SJCRH30 (cell line): ENCODE results near the gene PRKG1. TPM values are rescaled to one million over a fixed set of nuclear protein-coding genes. Genes with fewer than 3 reads are reported as not detected.
"Not testable (repeated sequence)": the region's sequence is repeated elsewhere in the genome, so short reads cannot be mapped to it uniquely, and the experiment has no call there.

ENCODE experiments used
- DNase-seq, 2 experiments: peaks; one replicate each; pipeline ENCODE4 v3.0.0-alpha.2; 2015 to 2020
- H3K27ac ChIP-seq: fragments of 250-450 bp; sonication (Bioruptor Pico); 2 replicates; pipeline ENCODE4 v1.5.1; 2020; ENCODE audit warnings: mild to moderate bottlenecking, moderate library complexity
- H3K27me3 ChIP-seq: fragments of 250-450 bp; sonication (Bioruptor Pico); 2 replicates; pipeline ENCODE4 v1.5.1; 2020; ENCODE audit warnings: mild to moderate bottlenecking, moderate library complexity
- H3K36me3 ChIP-seq: fragments of 250-450 bp; sonication (Bioruptor Pico); 2 replicates; pipeline ENCODE4 v1.5.1; 2020; ENCODE audit warnings: mild to moderate bottlenecking, moderate library complexity
- H3K4me1 ChIP-seq: fragments of 250-450 bp; sonication (Bioruptor Pico); 2 replicates; pipeline ENCODE4 v1.5.1; 2020; ENCODE audit warnings: mild to moderate bottlenecking, moderate library complexity
- H3K4me3 ChIP-seq: fragments of 250-450 bp; sonication (Bioruptor Pico); 2 replicates; pipeline ENCODE4 v1.5.1; 2020; ENCODE audit warnings: mild to moderate bottlenecking, moderate library complexity
- H3K9me3 ChIP-seq: fragments of 250-450 bp; sonication (Bioruptor Pico); replicated peaks from 2 replicates; pipeline ENCODE4 v1.5.1; 2020; ENCODE audit warnings: mild to moderate bottlenecking, moderate library complexity
- total RNA-seq: library from RNA; depleted of rRNA; stranded (reverse); fragments of >200 nt; shearing (Covaris generic); gene quantifications from 2 replicates; pipeline ENCODE4 v1.2.3, GENCODE V29; 2014

Gene PRKG1
- total RNA-seq, 1 experiment from 2014 or later, result 3.0 TPM

DNA sequence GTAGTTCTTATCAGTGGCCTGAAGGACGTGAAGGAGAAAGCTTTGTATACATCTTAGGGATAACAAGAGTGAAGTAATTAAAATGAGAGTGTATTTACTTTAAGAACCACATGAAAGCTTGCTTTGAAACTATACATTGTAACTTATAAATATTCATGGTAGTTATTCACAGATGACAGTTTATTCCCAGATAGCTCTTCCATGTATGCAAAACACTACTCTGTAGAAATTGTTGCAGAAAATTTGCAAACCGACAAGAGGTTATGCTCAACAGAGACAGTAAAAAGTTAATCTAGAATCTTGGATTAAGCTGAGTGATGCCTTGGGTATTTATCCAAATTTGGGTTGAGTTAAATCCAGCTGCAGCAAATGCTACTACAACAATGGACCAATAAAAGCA, 301.5 kb downstream of the PRKG1 start:
- Histone ChIP-seq H3K4me1 (no peaks in the 10 kb centered on the region), H3K9me3 (no peaks in the 10 kb centered on the region), H3K27ac (no peak overlapping the region), H3K4me3 (no peak overlapping the region), H3K36me3 (no peaks in the 10 kb centered on the region), H3K27me3 (no peaks in the 10 kb centered on the region)
- no peak for DNase-seq

DNA sequence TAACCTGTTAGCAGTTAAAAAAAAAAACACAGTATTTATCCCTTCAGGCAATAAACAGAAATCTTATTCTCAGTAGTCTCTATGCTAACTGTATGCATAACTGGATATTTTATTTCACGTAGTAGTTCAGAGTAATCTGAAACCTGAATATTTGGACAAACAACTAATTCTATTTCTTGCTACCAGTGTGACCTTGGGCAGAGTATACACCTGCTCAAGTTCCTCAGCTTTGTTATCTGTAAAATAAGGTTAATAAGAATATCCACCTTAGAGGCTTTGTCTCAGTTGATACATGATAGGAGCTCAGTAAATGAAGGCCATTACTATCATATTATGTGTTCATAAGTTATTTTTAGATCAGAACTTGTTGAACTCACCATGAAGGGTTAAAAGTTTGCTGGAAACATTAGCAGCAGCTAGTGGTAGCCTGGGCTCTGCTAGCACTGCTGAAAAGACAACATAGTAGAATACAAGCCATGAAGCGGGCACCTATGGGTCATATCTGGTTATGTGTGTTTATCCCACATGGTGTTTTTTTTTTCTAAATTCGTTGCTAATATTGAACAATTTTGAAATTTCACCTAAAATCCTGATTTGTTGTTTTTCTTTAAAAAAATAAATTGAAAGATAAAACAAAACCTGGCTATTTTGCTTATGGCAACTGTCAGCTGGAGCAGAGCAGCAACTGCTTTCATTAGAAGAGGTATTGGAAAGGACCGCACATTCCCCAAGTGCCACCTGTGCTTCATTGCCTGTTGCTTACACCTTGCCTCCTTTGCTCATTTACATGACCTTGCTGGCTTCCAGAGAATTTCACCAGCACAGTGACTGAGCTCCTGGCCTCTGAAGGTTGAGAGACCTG, 303.0 kb downstream of the PRKG1 start:
- DNase-seq, result no peak
- no peaks in the 10 kb centered on the region for H3K27me3 ChIP-seq
- no peaks in the 10 kb centered on the region for H3K9me3 ChIP-seq
- H3K4me3 ChIP-seq, result no peak overlapping the region
- no peak overlapping the region for H3K27ac ChIP-seq
- H3K4me1 ChIP-seq, result no peaks in the 10 kb centered on the region
- no peaks in the 10 kb centered on the region for H3K36me3 ChIP-seq

DNA sequence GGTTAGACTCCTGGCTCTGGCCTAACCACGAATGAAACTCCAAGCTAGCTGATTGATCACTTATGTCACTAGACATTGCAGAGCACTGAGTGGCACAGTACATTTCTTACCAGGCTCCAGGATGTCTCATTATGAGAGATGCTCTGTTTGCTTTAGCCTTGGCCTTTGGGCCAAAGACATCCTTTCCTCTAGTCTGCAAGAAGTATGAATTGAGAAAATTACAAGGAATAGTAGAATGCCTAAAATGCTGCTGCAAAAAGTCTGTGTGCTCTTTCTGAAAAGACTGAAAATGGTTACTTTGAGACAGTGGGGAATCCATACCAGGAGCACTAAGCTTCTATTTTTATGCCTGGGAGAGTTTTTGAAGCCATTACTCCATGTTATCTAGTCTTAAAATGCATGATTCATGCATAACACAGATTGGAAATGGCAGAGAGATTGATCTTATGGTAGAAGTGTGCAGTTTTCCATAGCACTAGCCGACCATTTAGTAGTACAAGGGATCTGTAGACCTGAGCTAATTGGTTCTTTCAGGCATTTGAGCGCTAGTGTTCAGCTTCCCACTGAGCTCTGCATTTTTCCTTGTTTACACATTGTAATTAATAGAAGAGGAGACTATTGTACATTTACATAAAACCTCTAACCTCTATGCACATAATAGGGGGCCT, 303.8 kb downstream of the PRKG1 start:
- Histone ChIP-seq H3K36me3 (no peaks in the 10 kb centered on the region), H3K4me1 (no peaks in the 10 kb centered on the region), H3K27ac (no peak overlapping the region), H3K4me3 (no peak overlapping the region), H3K9me3 (no peaks in the 10 kb centered on the region), H3K27me3 (no peaks in the 10 kb centered on the region)
- DNase-seq, result no peak

DNA sequence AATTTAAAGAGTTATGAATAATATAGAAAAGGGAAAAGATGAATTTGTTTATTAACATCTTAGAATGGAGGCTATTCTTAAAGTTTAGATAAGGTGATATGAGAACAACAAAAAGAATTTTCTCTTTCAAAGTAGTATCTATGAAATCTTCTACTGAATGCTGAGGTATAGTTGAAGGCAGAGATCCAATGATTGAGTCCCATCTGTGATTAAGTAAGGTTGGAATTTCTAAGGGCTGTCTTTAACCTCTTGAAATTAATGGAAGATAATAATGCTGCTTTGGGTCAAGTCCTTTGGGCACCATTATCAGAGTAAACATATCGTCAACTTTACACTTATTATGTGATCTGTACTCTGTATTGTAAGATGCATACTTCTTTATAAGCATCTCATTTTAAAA, 307.9 kb downstream of the PRKG1 start:
- no peak overlapping the region for H3K4me3 ChIP-seq
- H3K27ac ChIP-seq, result no peak overlapping the region
- DNase-seq, result no peak
- H3K9me3 ChIP-seq, result no peaks in the 10 kb centered on the region
- H3K27me3 ChIP-seq, result no peaks in the 10 kb centered on the region
- H3K36me3 ChIP-seq, result no peaks in the 10 kb centered on the region
- H3K4me1 ChIP-seq, result no peaks in the 10 kb centered on the region

DNA sequence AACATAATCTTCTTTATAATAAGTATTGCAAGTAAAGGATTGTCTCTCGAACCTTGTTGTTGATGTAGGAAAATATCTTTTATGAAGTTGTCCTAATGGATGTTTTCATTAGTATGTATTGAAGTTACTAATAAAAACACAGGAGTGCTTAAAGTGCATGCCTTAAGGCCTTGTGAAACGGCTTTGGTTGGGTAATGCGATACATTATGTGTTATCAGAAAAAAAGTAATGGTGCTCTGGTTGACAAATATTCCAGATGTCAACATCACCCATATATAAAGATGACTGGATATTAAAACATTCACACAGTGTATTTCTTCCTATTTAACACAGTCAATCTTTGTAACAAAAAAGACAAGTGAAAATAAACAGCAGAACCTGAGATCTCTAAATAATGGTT, 310.7 kb downstream of the PRKG1 start:
- Histone ChIP-seq H3K4me1 (no peaks in the 10 kb centered on the region), H3K27me3 (no peaks in the 10 kb centered on the region), H3K4me3 (no peak overlapping the region), H3K9me3 (no peaks in the 10 kb centered on the region), H3K27ac (no peak overlapping the region), H3K36me3 (no peaks in the 10 kb centered on the region)
- no peak for DNase-seq

DNA sequence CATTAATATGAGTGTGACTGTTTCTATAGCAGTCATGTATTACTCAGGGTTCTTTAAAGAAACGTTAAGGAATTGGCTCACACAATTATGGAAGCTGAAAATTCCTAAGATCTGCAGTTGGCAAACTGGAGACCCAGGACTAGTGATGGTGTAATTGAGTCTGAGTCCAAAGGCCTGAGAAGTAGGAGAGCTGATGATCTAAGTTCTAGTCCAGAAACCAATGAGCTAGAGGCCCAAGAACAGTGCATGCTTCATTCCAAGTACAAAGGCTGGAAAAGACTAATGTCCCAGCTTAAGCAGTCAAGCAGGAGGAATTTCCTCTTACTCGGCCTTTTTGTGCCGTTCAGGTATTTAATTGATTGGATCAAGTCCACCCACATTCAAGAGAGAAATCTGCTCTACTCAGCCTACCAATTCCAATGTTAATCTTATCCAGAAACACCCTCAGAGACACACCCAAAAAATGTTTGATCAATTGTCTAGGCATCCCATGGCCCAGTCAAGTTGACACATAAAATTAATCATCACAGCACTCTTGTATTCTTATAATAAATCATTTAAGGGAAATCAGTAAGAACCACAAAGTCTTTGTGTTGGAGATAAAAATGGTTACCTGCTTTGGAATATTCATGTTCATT, 312.1 kb downstream of the PRKG1 start:
- H3K4me3 ChIP-seq, result no peak overlapping the region
- H3K27me3 ChIP-seq, result no peaks in the 10 kb centered on the region
- no peak overlapping the region for H3K27ac ChIP-seq
- no peaks in the 10 kb centered on the region for H3K4me1 ChIP-seq
- no peaks in the 10 kb centered on the region for H3K9me3 ChIP-seq
- H3K36me3 ChIP-seq, result no peaks in the 10 kb centered on the region
- DNase-seq, result no peak

DNA sequence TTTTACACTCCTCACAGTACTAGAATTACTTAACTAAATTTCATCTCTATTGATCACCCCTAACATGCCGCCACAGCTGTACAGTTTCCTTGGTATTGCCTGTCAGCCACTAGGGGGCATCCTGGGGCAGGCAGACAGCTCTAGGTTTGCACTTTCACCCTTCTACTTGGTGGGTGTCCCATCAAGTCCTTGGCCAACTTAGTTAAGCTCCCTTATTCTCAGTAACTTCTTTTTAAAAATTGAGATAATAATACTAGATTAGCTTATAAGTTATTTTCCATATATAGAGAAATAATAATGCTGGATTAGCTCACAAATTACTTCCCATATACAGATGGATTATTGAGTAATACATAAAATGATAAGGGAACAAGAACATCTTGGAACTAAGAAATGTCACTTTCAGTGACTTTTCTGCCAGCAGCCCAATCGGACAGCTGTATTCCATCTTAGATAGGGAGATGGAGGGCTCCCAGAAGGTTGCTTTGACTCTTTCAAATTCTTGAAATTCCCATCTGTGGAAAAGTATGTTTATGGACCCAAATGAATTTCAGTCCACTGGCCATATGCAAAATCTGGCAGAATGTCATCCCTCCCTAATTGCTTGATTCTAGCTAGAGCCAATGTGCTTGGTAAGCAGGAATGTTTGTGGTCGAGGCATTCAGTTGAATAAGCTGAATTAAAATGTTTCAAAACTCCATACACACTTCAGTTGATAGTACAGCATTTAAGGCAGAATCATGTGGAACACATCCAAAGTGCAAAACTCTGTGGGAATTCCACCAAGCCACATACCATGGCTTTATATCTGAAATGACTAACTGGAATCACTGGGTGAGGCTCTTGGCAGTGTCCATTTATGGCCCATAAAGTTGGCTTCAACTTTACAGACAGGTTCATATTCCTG, 315.4 kb downstream of the PRKG1 start:
- Histone ChIP-seq H3K9me3 (no peaks in the 10 kb centered on the region), H3K36me3 (no peaks in the 10 kb centered on the region), H3K4me3 (no peak overlapping the region), H3K4me1 (no peaks in the 10 kb centered on the region), H3K27me3 (no peaks in the 10 kb centered on the region), H3K27ac (no peak overlapping the region)
- peak; percentile 42 to 67 for DNase-seq

DNA sequence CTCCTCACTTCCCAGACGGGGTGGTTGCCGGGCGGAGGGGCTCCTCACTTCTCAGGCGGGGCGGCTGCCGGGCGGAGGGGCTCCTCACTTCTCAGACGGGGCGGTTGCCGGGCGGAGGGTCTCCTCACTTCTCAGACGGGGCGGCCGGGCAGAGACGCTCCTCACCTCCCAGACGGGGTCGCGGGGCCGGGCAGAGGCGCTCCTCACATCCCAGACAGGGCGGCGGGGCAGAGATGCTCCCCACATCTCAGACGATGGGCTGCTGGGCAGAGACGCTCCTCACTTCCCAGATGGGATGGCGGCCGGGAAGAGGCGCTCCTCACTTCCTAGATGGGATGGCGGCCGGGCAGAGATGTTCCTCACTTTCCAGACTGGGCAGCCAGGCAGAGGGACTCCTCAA, 318.7 kb downstream of the PRKG1 start:
- H3K4me3 ChIP-seq, H3K36me3 ChIP-seq, H3K9me3 ChIP-seq, DNase-seq, H3K27me3 ChIP-seq, H3K4me1 ChIP-seq, H3K27ac ChIP-seq: not testable (repeated sequence)

DNA sequence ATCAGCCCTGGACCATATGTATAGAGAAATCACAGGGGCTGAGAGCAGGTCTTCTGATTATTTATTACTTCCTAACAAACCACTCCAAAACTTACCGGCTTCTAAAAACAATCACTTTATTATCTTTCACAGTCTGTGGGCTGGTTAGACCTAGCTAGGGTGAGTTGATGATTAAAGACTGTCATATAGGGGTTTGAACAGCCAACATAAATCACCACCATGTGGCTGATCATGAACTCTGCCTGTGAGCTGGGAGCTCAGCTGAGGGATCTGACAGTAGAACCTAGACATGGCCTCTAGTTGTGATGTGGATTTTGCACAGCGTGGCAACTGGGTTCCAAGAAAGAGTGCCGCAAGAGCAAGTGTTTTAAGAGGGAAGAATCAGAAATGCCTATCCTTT, 319.8 kb downstream of the PRKG1 start:
- Histone ChIP-seq H3K4me3 (no peak overlapping the region), H3K4me1 (no peaks in the 10 kb centered on the region), H3K36me3 (no peaks in the 10 kb centered on the region), H3K9me3 (no peaks in the 10 kb centered on the region), H3K27me3 (no peaks in the 10 kb centered on the region), H3K27ac (no peak overlapping the region)
- DNase-seq, result no peak

DNA sequence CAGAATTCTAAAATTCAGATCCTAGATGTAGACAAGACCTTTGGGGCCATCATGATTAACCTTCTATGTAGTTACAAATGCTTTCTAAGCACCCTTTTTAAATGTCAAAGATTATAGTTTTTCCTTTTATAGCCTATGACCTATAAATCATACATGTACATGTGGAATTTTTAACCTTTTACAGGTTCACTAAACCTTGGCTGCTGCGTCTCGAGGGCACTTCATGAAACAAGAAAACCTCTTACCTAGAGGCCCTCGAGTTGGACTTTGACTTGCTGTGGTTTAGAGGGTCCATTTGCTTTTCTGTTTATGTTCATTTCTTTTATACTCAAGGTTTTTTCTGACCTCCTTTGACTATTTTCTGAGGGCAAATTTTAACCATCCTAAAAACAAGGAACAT, 323.0 kb downstream of the PRKG1 start:
- Histone ChIP-seq H3K27me3 (no peaks in the 10 kb centered on the region), H3K36me3 (no peaks in the 10 kb centered on the region), H3K9me3 (no peaks in the 10 kb centered on the region), H3K4me1 (no peaks in the 10 kb centered on the region), H3K4me3 (no peak overlapping the region), H3K27ac (no peak overlapping the region)
- no peak for DNase-seq

DNA sequence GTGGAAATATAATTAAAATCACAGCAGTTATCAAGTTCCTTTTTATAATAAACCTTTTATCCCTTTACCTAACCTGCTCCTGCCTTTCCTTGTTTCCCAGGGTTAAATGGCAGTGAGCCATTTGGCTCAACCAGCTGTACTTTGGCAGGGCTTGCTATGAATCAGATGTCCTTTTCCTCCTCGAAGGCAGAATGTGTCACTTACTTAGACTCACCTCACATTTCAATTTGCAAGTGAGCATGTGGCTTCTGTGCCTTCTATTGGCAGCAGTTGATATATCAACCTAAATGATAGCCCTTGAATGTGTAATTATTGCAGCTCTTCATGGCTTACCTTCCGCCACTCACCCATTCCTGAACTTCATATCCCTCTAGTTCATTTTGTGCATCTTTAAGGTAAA, 323.4 kb downstream of the PRKG1 start:
- Histone ChIP-seq H3K4me3 (no peak overlapping the region), H3K36me3 (no peaks in the 10 kb centered on the region), H3K9me3 (no peaks in the 10 kb centered on the region), H3K27ac (no peak overlapping the region), H3K4me1 (no peaks in the 10 kb centered on the region), H3K27me3 (no peaks in the 10 kb centered on the region)
- no peak for DNase-seq

DNA sequence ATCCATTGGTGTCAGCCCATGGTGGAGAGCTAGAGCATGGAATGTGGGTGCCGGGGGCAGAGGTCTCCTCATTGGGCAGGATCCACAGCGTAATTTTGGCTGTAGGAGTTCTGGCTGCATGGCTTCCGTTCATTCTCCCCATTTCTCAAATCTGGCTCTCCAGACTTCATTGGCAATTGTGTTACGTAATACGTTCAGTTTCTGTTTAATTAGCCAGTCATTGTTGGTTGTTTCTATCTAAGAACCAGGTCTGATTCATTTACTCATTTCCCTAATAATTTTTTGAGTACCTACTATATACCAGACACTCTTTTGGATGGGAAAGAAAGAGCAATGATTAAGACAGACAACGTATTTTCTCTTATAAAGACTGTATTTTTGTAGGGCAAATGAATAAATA, 325.6 kb downstream of the PRKG1 start:
- Histone ChIP-seq H3K27me3 (no peaks in the 10 kb centered on the region), H3K9me3 (no peaks in the 10 kb centered on the region), H3K4me1 (no peaks in the 10 kb centered on the region), H3K27ac (no peak overlapping the region), H3K36me3 (no peaks in the 10 kb centered on the region), H3K4me3 (no peak overlapping the region)
- no peak for DNase-seq

DNA sequence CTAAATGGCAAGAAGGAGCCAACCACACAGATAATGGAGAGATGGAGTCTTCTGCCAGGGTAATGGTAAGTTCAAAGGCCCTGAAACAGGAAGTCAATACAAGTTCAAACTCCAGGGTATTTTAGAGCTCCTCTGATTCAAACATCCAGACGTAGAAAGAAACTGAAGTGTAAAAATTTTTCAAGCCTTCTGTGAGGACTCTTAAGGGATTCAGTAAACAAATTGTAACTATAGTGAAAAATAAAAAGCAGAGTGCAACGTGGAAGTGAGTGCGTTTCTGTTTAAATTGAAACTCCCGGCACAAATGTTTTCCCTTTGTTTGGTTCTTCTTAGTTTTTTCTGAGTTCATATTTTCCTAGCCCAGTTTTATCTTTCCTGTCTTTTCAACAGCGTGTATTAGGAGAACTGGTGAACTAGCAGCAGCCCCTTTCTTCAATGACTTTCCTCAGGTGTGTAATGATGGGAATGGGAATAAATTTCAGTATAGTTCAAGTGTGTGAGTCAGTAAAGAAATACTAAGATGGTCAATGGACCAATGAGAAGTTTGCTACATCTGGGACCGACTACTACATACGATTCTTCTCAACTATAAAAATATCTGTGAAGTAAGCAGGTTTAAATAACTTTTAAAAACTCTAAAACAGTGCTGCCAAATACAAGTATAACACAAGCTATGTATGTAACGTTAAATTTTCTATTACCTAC, 326.3 kb downstream of the PRKG1 start:
- Histone ChIP-seq H3K9me3 (no peaks in the 10 kb centered on the region), H3K4me3 (no peak overlapping the region), H3K27me3 (no peaks in the 10 kb centered on the region), H3K36me3 (no peaks in the 10 kb centered on the region), H3K4me1 (no peaks in the 10 kb centered on the region), H3K27ac (no peak overlapping the region)
- DNase-seq, result no peak

DNA sequence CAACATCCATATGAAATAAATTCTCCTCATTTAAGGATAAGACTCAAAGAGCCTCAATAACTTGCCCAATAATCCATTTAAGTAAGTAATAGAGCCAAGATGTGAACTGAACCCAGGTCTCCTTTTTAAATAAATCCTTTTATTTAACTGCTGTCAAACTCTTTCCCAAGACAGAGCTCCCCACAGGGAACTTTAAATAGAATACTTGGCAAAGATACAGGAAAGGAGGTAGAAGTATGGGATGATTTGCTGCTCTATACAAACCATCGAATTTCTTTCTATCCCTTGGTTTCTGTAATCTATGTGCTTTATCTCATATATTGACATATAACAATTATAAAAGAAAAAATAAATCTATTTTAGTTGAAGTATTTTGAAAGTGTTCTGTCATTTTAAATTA, 329.2 kb downstream of the PRKG1 start:
- Histone ChIP-seq H3K4me1 (no peaks in the 10 kb centered on the region), H3K27me3 (no peaks in the 10 kb centered on the region), H3K27ac (no peak overlapping the region), H3K4me3 (no peak overlapping the region), H3K9me3 (no peaks in the 10 kb centered on the region), H3K36me3 (no peaks in the 10 kb centered on the region)
- no peak for DNase-seq
